GM19468 (cell line): ENCODE results near the gene THRB.

ENCODE experiments used
- ATAC-seq: cut with Tn5 transposase; IDR thresholded peaks from one replicate; pipeline ENCODE4 v1.9.1; 2021; ENCODE audit warnings: mild to moderate bottlenecking, moderate library complexity, moderate number of reproducible peaks; ENCODE audit not compliant: unreplicated experiment; ENCODE audit errors: extremely low read depth

THRB gene

DNA sequence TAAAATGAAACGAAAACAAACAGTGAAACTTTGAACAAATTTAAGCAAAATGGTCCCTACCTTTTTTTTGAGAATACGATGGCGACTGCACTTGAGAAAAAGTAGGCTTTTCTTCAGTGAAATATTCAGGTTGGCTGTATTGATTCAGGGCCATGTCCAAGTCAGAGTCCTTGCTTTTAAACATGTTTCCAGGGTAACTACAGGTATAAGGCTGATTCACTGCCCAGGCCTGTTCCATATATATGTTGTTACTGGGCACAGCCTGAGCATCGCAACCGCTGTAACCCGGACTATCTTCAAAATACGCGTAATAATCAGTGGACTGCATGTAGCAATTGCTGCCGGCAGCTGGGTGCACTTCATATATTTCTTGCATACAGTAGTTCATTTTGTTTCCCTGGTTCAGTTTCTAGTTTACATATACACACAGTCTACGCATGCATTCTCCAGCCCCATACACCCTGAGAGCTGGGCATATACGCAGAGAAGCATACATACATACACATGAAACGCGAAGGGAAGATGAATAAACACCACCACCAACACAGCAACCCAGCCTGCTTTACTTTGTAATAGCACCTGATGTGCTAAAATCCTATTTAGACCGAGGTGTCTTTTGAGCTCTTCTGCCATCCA is 329.6 kb downstream of the THRB start:
- no peak for ATAC-seq

DNA sequence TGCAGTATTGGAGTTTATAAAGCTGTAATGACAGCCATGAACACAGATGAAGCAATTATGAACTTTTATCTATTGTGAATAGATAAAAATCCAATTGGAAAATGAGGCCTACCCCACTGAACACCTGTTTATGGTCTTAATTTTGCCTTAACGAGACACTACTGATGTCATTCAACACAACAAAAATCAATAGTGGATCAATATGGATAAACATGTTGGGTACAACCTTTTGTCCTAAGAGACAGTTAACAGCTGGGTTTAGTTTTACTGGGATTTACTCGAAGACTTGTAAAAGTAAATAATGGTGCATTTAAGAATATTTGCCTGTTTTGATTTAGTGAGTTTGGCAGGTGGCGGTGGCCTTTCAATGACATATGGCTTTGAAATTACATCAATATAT is 331.7 kb downstream of the THRB start:
- ATAC-seq, result no peak

- ATAC-seq, result no peak
These were observed 332.8 kb downstream of the THRB start for GRCh38 chr3:24161841-24162240.

DNA sequence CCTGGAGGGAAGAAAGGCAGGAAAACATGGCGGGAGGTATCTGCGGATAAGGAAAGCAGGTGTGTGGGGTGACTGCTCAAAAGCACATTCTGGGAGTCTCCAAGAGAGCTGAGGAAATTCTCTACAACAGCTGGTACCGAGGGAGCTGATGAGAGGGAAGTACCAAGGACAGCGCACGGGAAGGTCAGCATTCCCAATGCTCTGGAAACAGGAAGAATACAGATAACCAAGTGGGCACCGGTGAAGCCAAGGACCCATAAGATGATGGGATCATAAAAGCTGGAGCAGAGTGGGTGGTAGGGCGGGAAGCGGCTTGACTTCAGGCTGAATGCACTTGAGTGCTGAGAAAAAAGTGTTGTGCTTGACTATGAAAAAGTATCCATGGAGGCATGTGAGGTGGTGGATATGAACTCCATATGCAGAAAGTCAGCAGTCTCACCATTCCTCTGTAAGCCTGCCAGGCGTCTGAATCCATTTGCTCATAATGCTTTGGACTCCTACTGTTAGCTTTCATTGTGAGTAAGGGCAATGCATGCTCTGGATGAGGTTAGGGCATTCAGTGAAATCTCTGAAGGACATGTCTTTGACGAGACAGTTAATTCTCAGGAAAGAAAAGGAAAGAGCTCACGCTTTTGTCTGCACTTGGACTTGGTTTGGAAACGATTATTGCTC is 334.1 kb downstream of the THRB start:
- ATAC-seq, result no peak

DNA sequence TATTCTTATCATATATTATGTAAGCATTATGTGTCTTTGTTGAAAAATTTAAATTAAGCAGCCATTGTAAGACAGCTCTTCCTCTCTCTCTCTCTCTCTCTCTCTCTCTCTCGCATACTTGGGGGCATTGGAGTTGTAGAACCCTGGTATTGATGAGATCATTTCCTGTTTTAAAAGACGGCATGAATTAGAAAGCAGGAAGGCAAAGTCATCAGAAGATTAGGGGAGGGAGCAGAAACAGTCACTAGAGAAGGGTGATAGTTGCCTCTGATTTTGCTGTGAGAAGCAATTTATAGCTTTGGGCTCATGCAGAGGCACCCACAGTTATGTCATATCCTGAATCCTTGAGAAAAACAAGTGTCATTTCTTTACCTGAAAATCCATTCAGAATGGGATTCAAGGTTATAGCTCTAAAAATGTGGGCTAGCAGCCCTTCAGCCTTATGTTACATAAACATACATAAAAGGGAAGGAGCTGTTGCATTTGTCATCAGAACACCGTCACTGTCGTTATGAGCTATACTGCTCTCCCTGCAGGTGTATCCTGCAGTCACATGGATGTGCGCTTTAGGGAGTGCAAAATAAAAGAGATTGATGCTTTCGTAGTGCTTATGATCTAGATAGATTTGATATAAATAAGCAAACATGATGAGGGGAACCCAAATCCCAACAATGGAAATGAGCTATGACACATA is 335.7 kb downstream of the THRB start:
- no peak for ATAC-seq

- ATAC-seq, result no peak
These were observed 337.5 kb downstream of the THRB start for GRCh38 chr3:24157106-24157505.

- ATAC-seq, result no peak
These were observed 338.2 kb downstream of the THRB start for GRCh38 chr3:24156466-24156865.

- no peak for ATAC-seq
These were observed 339.4 kb downstream of the THRB start for GRCh38 chr3:24155276-24155675.

GRCh38 chr3:24154781-24155180 is 339.9 kb downstream of the THRB start:
- ATAC-seq, result no peak

- peak; percentile 64 for ATAC-seq
These were observed 340.5 kb downstream of the THRB start for GRCh38 chr3:24154013-24154695.

GRCh38 chr3:24151594-24151993 is 343.1 kb downstream of the THRB start:
- no peak for ATAC-seq

DNA sequence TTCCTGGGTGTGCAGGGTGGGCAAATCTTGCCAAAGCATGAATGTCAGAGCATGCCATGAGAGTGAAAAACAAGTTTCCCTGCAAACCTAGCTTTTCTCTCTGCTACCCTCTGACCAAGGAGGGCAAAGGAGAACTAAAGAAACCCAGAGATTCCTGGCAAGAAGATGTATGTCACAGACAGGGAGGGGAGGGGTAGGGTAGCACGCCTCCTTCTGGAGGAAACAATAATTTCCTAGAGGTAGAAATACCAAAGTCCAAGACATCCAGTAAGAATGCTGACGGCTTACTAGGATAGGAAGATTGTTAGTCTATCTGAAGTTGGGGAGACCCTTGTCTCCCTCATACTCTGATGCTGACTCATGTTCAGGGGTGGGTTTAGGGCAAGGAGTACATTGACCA is 345.6 kb downstream of the THRB start:
- no peak for ATAC-seq

DNA sequence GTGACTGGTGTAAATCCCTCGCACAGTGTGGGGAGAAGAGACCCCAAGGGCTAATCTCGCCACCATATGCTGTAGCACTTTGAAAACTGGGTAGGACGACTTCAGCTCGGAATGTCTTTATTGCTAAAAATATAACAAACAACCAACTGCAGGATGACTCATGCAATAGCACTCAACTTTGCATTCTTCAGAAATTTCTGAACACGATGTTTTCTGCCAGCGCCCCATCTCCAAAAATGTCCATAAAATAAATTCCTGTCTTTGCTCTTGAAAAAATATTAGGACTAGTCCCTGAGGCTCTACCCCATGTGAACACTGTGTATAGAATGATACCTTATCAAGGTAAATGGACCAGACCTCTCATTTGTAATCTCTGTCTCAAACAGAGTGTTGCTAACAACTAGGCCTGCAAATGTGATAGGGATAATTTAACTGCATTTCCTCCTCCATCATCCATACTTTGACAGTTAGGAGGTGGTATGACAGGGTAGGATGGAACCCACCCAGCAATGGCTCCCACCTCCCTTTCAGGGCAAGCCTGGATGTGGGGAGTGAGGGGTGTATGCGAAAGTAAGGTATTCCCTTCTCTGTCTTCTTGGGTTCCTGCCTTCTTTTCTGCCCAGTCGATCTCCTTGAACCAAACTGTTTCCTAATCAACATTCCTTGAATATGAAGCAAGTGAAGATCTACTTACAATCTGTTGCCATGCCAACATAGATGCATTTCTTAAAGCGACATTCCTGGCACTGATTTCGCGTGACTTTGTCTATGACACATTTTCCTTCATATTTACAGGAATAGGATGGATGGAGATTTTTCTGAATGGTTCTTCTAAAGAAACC is 348.4 kb downstream of the THRB start:
- no peak for ATAC-seq

DNA sequence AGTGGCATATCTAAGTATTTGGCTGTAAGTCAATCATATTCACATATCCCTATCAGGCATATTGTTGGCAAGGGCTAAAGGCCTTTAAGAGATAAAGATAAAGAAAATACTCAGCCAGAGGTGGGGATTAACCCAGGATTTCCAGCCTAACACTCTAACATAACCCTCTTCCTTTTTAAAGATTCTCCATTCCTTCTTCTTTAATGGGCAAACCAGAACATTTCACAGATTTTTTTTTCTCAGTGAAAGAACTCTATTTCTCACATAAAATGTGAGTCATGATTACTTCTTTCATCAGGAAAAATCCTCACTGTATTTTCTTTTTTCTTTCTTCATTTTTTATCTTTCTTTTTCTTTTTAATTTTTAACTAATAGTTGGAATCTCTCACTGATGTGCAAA is 349.2 kb downstream of the THRB start:
- no peak for ATAC-seq

DNA sequence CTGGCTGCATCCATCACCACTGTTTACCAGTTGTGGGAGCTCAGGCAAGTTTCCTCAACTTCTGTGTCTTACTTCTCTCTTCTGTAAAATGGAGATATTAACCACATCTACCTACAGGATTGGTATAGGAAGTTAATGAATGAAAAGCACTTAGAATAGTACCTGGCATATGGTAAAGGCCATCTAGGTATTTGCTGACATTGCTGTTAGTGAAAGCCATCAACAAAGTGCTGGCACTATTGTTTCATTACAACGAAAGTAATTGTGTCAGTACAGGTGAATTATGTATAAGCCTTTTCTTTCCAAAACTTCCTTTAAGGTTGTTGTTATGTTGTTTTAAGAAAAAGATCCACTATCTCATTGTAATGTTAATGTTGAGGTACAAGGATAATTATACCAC is 352.5 kb downstream of the THRB start:
- ATAC-seq, result no peak

DNA sequence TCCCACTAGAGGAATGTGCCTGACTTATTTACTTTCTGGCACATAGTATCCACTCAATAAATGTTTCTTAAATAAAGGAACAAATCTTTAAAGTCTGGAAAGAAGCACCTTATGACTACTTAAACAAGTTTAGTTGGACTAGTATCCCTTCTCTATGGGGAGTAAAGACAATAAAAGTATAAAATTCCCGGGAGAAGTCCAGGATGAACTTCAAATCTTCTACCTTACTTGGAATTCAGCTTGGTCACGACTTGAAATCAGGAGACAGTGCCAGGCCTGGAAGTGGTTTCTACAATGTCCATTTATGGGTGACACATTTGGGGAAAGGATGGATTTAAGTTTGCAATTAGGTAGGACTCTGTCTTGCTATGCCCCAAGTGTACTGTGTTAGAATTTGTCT is 353.1 kb downstream of the THRB start:
- ATAC-seq, result no peak

- ATAC-seq, result no peak
These were observed 354.9 kb downstream of the THRB start for GRCh38 chr3:24139463-24140412.

DNA sequence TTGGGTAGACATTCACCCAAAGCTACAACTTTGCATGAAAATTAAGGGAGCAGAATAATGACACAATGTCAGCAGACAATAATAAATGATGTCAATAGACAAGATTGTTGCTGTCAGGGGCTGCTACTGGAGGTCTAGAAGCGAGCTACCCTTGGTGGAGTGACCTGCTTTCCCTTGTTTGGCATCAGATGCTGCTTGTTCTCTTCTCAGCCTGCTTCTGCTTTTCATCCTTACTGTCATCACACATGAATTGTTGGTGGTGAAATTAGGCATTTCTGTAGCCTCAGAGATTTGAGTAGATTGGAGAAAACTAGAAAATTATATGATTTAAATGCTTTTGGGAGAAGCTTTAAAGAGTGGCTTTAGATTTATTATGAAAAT is 355.8 kb downstream of the THRB start:
- ATAC-seq, result no peak
